LNCaP clone FGC (cell line): Measurements from ENCODE around the gene SLC9A5.

ENCODE experiments used
- DNase-seq: peaks from one replicate; pipeline ENCODE4 v3.0.0-alpha.2; 2011; ENCODE audit warnings: low read depth
- H3K4me3 ChIP-seq: 2 replicates; pipeline ENCODE4 v1.5.1; 2011; ENCODE audit warnings: mild to moderate bottlenecking, low read depth, low read length, control low read depth
- TF ChIP-seq, protein P1 (sequence below): IDR thresholded peaks from 2 replicates; pipeline ENCODE4 v1.5.1; 2012; ENCODE audit warnings: mild to moderate bottlenecking; ENCODE audit not compliant: control insufficient read depth, insufficient read depth; ENCODE audit errors: extremely low read depth

SLC9A5 gene

DNA sequence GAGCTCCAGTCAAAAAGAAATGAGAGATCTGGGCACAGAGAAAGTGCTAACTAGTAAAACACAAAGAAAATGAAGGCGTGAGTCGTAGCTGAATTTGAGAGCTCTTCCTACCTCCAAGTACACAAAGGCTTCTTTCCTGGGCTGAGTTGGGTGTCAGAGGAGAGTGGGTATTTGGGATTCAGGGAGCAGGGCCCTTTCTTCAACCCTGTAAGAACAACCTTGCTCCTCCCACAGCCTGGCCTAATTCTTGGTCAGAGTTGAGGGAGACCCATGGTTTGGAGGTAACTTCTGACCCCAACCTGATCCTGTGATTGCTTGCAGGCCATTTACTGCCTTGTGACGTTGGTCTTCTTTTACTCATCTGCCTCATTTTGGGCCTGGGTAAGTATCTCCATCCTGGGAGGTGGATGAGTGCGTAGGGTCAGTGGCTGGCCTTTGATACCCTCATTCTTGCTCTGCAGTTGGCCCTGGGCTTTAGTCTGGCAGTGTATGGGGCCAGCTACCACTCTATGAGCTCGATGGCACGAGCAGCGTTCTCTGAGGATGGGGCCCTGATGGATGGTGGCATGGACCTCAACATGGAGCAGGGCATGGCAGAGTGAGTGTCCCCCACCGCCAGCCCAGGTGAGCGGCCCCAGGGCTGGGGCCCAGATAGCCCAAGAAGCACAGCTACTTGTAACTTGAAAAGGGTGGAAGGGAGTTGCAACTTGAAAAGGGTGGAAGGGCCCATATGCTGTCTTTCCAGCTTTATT lies 20.6 kb upstream of the SLC9A5 start:
- H3K4me3 ChIP-seq = peak overlapping the region; percentile 100
- DNase-seq = no peak
- TF ChIP-seq, protein P1, sequence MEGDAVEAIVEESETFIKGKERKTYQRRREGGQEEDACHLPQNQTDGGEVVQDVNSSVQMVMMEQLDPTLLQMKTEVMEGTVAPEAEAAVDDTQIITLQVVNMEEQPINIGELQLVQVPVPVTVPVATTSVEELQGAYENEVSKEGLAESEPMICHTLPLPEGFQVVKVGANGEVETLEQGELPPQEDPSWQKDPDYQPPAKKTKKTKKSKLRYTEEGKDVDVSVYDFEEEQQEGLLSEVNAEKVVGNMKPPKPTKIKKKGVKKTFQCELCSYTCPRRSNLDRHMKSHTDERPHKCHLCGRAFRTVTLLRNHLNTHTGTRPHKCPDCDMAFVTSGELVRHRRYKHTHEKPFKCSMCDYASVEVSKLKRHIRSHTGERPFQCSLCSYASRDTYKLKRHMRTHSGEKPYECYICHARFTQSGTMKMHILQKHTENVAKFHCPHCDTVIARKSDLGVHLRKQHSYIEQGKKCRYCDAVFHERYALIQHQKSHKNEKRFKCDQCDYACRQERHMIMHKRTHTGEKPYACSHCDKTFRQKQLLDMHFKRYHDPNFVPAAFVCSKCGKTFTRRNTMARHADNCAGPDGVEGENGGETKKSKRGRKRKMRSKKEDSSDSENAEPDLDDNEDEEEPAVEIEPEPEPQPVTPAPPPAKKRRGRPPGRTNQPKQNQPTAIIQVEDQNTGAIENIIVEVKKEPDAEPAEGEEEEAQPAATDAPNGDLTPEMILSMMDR = no peak

DNA sequence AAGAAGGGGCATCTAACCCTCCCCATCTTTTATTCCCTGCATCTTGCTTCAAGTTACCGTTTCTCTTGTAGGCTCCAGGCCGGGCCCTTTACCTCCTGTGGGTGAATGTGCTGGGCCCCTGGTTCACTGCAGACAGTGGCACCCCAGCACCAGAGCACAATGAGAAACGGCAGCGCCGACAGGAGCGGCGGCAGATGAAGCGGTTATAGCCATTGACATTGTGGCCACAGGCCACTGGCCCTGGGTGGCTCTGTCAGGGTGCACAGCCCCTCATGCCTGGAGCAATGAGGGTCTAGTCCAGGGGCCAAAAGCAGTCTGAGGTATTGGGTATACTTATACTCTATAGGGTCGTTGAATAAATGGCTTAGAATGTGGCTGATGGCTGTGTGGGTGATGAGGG lies 19.9 kb upstream of the SLC9A5 start:
- TF ChIP-seq, protein P1 = no peak
- DNase-seq = no peak
- H3K4me3 ChIP-seq = no peak overlapping the region

DNA sequence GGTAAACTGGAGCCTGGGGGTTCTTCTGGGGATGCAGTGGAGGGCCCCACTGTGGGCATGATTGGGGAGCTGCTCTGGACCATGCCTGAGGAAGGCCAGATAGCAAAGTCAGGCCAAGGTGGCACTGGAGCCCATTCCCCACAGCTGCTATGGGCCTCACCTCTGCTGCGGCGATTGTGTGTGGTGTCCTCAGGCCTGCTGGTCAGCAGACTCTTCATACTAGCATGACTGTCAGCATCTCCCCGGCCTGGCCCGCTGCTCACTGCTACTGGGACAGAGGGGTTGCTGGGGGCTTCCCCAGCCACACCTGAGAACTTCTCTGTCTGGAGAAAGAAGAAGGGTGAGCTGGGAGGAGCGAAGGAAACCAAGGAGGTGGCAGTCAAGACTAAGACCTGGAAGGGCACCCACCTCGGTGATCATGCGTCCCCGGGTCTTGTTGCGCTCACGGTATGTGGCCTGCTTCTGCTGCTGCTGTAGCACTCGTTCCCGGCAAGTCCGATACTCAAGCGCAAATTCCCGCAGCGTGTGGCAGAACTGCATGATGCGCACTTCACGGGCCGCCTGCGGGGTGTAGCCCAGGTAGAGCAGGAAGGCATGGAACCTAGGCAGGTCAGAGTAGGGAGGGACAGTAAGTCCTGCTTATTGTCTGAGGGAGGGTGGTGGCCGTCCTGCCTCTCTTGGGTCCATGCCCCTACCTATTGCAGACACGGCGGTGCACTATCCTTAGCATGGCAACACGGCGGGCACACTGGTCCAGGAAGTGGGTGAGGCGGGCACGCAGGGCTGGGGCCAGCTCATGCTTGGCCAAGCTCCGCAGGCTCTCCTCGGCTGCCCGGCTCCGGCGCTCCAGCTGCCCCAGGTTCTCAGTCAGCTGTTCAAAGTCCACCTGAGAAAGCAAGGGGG lies 18.6 kb upstream of the SLC9A5 start:
- TF ChIP-seq, protein P1 = no peak
- no peak overlapping the region for H3K4me3 ChIP-seq
- DNase-seq = no peak

DNA sequence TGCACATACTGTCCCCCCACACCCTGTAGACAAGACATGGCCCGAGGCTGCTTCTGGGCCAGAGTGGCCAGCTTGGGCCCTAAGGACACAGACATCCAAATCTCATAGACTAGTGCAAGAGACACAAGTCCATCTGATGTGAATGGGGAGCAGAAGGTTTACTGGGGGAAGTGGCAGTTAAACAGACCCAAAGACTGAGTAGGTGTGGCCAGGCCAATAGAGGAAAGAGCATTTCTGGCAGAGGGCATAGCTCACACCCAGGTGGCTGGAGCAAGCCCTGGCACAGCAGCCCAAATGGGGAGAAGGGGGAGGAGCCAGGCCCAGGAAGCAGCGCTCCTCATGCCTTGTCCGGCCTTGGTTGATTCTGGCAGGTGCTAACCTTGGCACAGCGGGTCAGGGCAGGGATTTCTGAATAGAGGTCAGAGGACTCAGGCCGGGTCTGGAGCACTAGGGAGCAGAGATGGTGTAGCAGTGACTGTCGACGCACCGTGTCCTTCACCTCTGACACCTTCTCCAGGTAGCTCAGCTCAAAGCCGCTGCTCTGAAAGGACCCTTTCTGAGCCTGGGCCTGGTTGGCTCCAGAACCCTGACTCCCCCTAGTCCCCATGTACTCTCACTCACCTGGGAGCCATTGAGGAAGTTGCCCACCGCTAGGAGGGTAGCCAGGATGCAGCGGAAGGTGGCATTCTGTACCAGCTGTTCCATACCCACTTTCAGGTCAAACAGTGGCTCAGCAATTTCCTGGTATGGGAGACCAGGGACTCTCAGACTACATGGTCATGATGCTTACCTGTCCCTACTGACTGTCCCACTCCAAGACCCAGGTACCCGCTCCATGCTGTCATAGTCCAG lies 17.7 kb upstream of the SLC9A5 start:
- TF ChIP-seq, protein P1 = no peak
- no peak overlapping the region for H3K4me3 ChIP-seq
- no peak for DNase-seq

DNA sequence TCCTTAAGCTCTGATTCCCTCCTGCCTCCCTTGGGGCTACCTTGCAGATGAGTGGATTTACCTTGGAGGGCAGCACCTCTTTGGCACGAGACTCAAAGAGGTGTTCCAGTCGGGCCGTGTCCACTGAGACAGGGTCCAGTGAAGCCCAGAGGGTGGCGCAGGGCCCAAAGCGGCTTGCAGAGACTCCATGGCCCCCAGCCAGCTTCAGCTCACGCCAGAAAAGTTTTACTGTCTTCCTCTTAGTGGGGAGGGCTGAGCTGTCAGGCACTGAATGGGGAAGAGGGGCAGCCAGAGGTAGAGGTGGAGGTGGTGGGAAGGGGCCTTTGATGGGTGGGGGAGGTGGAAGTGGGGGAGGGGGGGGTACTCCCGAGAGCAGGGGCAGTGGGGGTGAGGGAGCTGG lies 15.2 kb upstream of the SLC9A5 start:
- TF ChIP-seq, protein P1 = no peak
- no peak overlapping the region for H3K4me3 ChIP-seq
- DNase-seq = no peak

DNA sequence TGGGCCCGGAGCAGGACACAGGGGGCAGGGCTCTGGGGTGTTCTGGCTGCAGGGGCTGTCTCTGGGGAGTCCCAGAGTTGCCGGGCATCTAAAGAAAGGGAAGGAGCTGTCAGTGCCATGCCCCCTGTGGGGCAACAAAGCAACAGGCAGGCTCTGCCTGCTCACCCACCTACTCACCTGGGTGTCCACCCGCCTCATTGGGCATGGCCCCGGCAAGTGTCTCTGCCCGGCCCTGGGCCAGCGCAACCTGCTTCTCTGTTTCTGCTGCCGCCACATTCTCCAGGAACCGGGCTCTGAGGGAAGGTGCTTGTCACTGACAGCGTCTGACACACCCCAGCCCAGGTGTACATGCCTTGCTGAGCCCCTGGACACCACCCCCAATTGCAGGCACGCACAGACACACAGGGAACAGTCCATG lies 14.6 kb upstream of the SLC9A5 start:
- DNase-seq = no peak
- TF ChIP-seq, protein P1 = no peak
- H3K4me3 ChIP-seq = no peak overlapping the region
